Natural killer cell (primary cell): ENCODE data around the gene CDKAL1. TPM values are rescaled to one million over a fixed set of nuclear protein-coding genes. Genes with fewer than 3 reads are reported as not detected.

ENCODE experiments used
- ATAC-seq, 3 donors: fragments of 150-1000 bp in 2 of 3; fragments of 200-7000 bp in 1 of 3; cut with Tn5 transposase; 1 replicate in 1 of 3; 2 replicates in 2 of 3; pipeline ENCODE4 v1.10.0; 2021; ENCODE audit warnings: mild to moderate bottlenecking in 2 of 3, moderate library complexity in 2 of 3
- DNase-seq, 2 donors: peaks; one replicate each; pipeline versions ENCODE4 v3.0.0 to v3.0.0-alpha.2; 2013 to 2021; ENCODE audit warnings: mixed read lengths in 1 of 2
- H3K27ac ChIP-seq: one replicate; pipeline ENCODE4 v1.5.1; 2013; ENCODE audit warnings: mild to moderate bottlenecking, low read length
- H3K27me3 ChIP-seq: one replicate; pipeline ENCODE4 v1.6.1; 2013; ENCODE audit warnings: low read length; ENCODE audit not compliant: control insufficient read depth, insufficient read depth
- H3K36me3 ChIP-seq: one replicate; pipeline ENCODE4 v1.6.1; 2013; ENCODE audit warnings: low read length; ENCODE audit not compliant: control insufficient read depth, insufficient read depth
- H3K4me1 ChIP-seq: one replicate; pipeline ENCODE4 v1.6.1; 2013; ENCODE audit warnings: low read length; ENCODE audit not compliant: control insufficient read depth, insufficient read depth
- H3K4me3 ChIP-seq: one replicate; pipeline ENCODE4 v1.5.1; 2013; ENCODE audit warnings: low read length
- H3K9me3 ChIP-seq: one replicate; pipeline ENCODE4 v1.6.1; 2013; ENCODE audit warnings: low read length; ENCODE audit not compliant: control insufficient read depth, insufficient read depth
- H3K27ac Mint-ChIP-seq, 2 donors: one replicate each; pipeline ENCODE4 v1.8.0; 2022; ENCODE audit warnings: mild to moderate bottlenecking in 2 of 2, mixed read lengths in 2 of 2, moderate library complexity in 1 of 2
- H3K27me3 Mint-ChIP-seq, 2 donors: one replicate each; pipeline ENCODE4 v1.8.0; 2022; ENCODE audit warnings: low read depth in 2 of 2, mixed read lengths in 2 of 2
- H3K36me3 Mint-ChIP-seq: one replicate; pipeline ENCODE4 v1.8.0; 2022; ENCODE audit warnings: mixed read lengths
- H3K4me1 Mint-ChIP-seq, 2 donors: one replicate each; pipeline ENCODE4 v1.8.0; 2022; ENCODE audit warnings: mixed read lengths in 2 of 2
- H3K4me3 Mint-ChIP-seq: one replicate; pipeline ENCODE4 v1.8.0; 2022; ENCODE audit warnings: mild to moderate bottlenecking, moderate library complexity, mixed read lengths
- H3K9me3 Mint-ChIP-seq, 2 donors: one replicate each; pipeline ENCODE4 v1.8.0; 2022; ENCODE audit warnings: mixed read lengths in 2 of 2
- CTCF ChIP-seq: fragments of 200-600 bp; IDR thresholded peaks from one replicate; pipeline ENCODE4 v1.8.0; 2022; ENCODE audit warnings: antibody characterized with exemption
- WGBS: methylation state at CpG from one replicate; pipeline ENCODE4 v1.1.7; 2013; ENCODE audit warnings: missing lambda C conversion rate; ENCODE audit not compliant: insufficient coverage; 5-methylcytosine and 5-hydroxymethylcytosine counted together
- intact Hi-C: fragments of 100-400 bp; cut with micrococcal nuclease; formaldehyde crosslinking; loops from one replicate; pipeline ENCODE4 v1.14.2; 2022
- total RNA-seq, 4 donors: library from RNA; stranded (reverse); fragments of 120-200 nt in 1 of 4; gene quantifications; one replicate each; pipeline versions ENCODE4 v1.2.3 to v1.2.4, GENCODE V29; 2013 to 2022

CDKAL1 gene
- total RNA-seq, 3 donors from 2014 or later (not counting 1 experiment from before 2014, with no cell fraction given): 26.0 to 32.8 (median 28.9) TPM

GRCh38 chr6:20626165-20626564 lies 91.9 kb downstream of the CDKAL1 start:
- no peaks in the 10 kb centered on the region for H3K4me1 ChIP-seq
- H3K4me1 Mint-ChIP-seq: peaks cover 9 to 14% of the 10 kb centered on the region in 2 donors

GRCh38 chr6:20629509-20629908 lies 95.3 kb downstream of the CDKAL1 start:
- H3K36me3 Mint-ChIP-seq: no peaks in the 10 kb centered on the region

More at GRCh38 chr6:20626165-20626564, 91.9 kb downstream of the CDKAL1 start:
- no peak overlapping the region for H3K4me3 Mint-ChIP-seq
- Histone ChIP-seq H3K9me3 (no peaks in the 10 kb centered on the region), H3K27ac (no peak overlapping the region), H3K27me3 (no peaks in the 10 kb centered on the region), H3K4me3 (no peak overlapping the region), H3K36me3 (peaks cover 2% of the 10 kb centered on the region)
- ATAC-seq (no peak), DNase-seq (no peak)
- no peaks in the 10 kb centered on the region for H3K27me3 Mint-ChIP-seq
- no peak overlapping the region for H3K27ac Mint-ChIP-seq
- TF ChIP-seq CTCF: no peak
- no peaks in the 10 kb centered on the region for H3K36me3 Mint-ChIP-seq
- no peaks in the 10 kb centered on the region for H3K9me3 Mint-ChIP-seq
- intact Hi-C loops: no loop called here

GRCh38 chr6:20630136-20630535 lies 95.9 kb downstream of the CDKAL1 start:
- H3K9me3 ChIP-seq: no peaks in the 10 kb centered on the region
- peaks cover 2% of the 10 kb centered on the region for H3K36me3 ChIP-seq
- DNase-seq: no peak
- H3K4me3 Mint-ChIP-seq: no peak overlapping the region
- no peak overlapping the region for H3K27ac ChIP-seq
- no peaks in the 10 kb centered on the region for H3K4me1 ChIP-seq
- WGBS: 98% methylated on average over 2 of the region's 3 CpGs
- no peak overlapping the region for H3K4me3 ChIP-seq
- H3K4me1 Mint-ChIP-seq: peaks cover 25 to 28% of the 10 kb centered on the region in 2 donors
- intact Hi-C loops: no loop called here
- H3K9me3 Mint-ChIP-seq: no peaks in the 10 kb centered on the region
- no peak overlapping the region for H3K27ac Mint-ChIP-seq
- H3K36me3 Mint-ChIP-seq: no peaks in the 10 kb centered on the region
- no peak for TF ChIP-seq CTCF
- ATAC-seq: no peak
- H3K27me3 ChIP-seq: no peaks in the 10 kb centered on the region
- H3K27me3 Mint-ChIP-seq: no peaks in the 10 kb centered on the region

More at GRCh38 chr6:20629509-20629908, 95.3 kb downstream of the CDKAL1 start:
- Histone ChIP-seq H3K36me3 (peaks cover 2% of the 10 kb centered on the region), H3K4me3 (no peak overlapping the region), H3K27ac (no peak overlapping the region), H3K27me3 (no peaks in the 10 kb centered on the region), H3K9me3 (no peaks in the 10 kb centered on the region), H3K4me1 (no peaks in the 10 kb centered on the region)
- TF ChIP-seq CTCF: no peak
- intact Hi-C loops: no loop called here
- Mint-ChIP-seq H3K4me3 (no peak overlapping the region), H3K9me3 (no peaks in the 10 kb centered on the region), H3K4me1 (peaks cover 28 to 30% of the 10 kb centered on the region in 2 donors), H3K27ac (no peak overlapping the region), H3K27me3 (no peaks in the 10 kb centered on the region)
- 100% methylated on average over 1 of the region's 1 CpG for WGBS
- no peak for ATAC-seq
- DNase-seq: no peak
